ENCODE results near the gene GSTM4. TPM values are rescaled to one million over a fixed set of nuclear protein-coding genes. Genes with fewer than 3 reads are reported as not detected.
"Not testable (repeated sequence)": the region's sequence is repeated elsewhere in the genome, so short reads cannot be mapped to it uniquely, and the experiment has no call there.

GSTM4 gene
- total RNA-seq, 3 donors from 2014 or later = 21.9 to 31.5 (median 28.2) TPM

DNA sequence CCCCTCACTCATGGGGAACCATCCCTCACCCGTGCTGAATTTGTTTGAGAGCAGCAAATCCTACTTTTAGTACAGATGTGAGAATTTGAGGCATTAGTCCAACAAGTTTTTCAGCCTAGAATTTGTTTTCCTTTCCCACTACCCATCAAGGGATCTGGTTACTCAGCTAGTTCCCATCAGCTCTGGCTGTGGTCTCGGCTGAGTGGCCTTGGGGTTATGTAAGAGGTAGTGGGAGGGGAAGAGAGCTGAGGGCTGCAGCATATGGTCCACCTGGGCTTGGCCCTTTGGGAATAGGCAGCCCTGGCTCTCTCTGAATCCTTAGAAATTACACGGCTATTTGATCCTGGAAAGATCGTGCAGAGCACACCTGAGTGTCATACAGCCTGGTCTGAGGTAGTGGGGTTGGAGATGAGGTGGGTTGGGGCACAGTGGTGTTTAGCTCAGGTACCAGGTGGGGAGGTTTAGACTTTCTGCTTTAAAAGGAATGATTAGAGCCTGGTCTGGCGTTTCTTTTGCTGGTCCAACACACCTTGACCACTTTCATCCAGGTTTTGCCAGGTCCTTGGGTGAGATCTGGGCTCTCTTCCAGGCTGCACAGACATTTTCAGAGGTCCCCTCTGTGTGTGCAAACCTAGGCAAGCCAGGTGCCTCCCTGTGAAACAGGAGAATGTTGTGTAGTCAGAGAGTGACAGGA lies 4.2 kb downstream of the GSTM4 start:
- Histone ChIP-seq H3K36me3 (no peaks in the 10 kb centered on the region), H3K9me3 (no peaks in the 10 kb centered on the region), H3K4me3 (no peak overlapping the region), H3K27me3 (no peaks in the 10 kb centered on the region), H3K27ac (no peak overlapping the region), H3K4me1 (no peaks in the 10 kb centered on the region)
- DNase-seq (ENCODE audit: low spot score in 2 of 2) = no peak
- TF ChIP-seq POLR2AphosphoS5 (IDR thresholded peaks at IDR 0.05) = no peak
- TF ChIP-seq, protein P1, sequence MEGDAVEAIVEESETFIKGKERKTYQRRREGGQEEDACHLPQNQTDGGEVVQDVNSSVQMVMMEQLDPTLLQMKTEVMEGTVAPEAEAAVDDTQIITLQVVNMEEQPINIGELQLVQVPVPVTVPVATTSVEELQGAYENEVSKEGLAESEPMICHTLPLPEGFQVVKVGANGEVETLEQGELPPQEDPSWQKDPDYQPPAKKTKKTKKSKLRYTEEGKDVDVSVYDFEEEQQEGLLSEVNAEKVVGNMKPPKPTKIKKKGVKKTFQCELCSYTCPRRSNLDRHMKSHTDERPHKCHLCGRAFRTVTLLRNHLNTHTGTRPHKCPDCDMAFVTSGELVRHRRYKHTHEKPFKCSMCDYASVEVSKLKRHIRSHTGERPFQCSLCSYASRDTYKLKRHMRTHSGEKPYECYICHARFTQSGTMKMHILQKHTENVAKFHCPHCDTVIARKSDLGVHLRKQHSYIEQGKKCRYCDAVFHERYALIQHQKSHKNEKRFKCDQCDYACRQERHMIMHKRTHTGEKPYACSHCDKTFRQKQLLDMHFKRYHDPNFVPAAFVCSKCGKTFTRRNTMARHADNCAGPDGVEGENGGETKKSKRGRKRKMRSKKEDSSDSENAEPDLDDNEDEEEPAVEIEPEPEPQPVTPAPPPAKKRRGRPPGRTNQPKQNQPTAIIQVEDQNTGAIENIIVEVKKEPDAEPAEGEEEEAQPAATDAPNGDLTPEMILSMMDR (IDR thresholded peaks at IDR 0.05) = no peak
- no peak for TF ChIP-seq POLR2A (IDR thresholded peaks at IDR 0.05)
- intact Hi-C loops (cut with DNase I; ENCODE audit: low total_unique reads) = no loop called here

DNA sequence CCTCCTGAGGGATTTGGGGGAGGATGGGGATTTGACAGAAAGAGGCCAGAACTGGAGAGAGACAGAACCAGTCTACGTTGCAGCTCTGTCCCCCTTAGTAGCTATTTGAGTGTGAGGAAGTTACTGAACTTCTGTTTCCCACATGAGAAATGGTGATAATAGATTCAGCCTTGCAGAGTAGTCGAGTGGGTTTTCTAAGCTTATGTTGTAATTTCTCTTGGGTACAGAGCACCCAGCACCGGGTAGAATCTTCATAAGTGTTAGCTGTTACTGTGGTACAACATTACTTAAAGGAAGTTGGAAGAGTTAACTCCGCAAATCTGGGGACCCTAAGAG lies 4.8 kb downstream of the GSTM4 start:
- H3K4me3 ChIP-seq; H3K9me3 ChIP-seq; H3K27me3 ChIP-seq; H3K4me1 ChIP-seq; intact Hi-C loops (cut with DNase I; ENCODE audit: low total_unique reads); H3K36me3 ChIP-seq; DNase-seq (ENCODE audit: low spot score in 2 of 2); H3K27ac ChIP-seq: not testable (repeated sequence)

DNA sequence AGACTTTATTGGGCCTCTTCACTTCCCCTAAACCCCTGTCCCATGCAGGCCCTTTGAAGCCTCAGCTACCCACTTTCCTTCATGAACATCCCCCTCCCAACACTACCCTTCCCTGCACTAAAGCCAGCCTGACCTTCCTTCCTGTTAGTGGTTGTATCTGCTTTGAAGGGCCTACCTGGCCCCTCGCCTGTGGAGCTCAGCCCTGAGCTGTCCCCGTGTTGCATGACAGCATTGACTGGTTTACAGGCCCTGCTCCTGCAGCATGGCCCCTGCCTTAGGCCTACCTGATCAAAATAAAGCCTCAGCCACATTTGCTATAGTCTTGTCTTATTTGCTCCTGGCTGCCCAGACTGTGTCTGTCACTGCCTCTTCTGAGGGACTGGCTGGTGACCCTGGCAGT lies 5.5 kb downstream of the GSTM4 start:
- no peaks in the 10 kb centered on the region for H3K9me3 ChIP-seq
- no peak for DNase-seq (ENCODE audit: low spot score in 2 of 2)
- no peaks in the 10 kb centered on the region for H3K4me1 ChIP-seq
- no peak overlapping the region for H3K27ac ChIP-seq
- TF ChIP-seq POLR2A (IDR thresholded peaks at IDR 0.05) (no peak), POLR2AphosphoS5 (IDR thresholded peaks at IDR 0.05) (no peak)
- TF ChIP-seq, protein P1 (IDR thresholded peaks at IDR 0.05) = no peak
- H3K4me3 ChIP-seq = no peak overlapping the region
- no peaks in the 10 kb centered on the region for H3K36me3 ChIP-seq
- H3K27me3 ChIP-seq = no peaks in the 10 kb centered on the region
- intact Hi-C loops (cut with DNase I; ENCODE audit: low total_unique reads) = no loop called here

DNA sequence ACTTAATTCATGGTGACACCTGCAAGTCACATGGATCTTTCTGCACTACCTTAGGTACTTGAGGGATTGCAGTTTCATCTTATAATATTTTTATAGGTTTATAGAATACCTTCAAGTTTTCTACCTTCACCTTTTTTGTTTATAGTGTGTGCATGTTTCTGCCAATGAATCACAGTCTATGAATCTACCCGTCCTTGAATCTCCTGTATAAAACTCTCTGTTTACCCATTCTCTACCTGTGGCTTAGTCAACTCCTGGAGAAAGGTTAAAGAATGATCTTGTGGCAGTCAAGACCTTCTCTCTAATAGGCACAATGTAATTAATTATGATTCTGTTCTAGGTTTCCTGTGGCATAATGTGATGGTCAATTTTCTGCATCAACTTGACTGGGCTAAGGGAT lies 8.8 kb downstream of the GSTM4 start:
- TF ChIP-seq POLR2A (IDR thresholded peaks at IDR 0.05) (no peak), POLR2AphosphoS5 (IDR thresholded peaks at IDR 0.05) (no peak)
- TF ChIP-seq, protein P1 (IDR thresholded peaks at IDR 0.05) = no peak
- no peak overlapping the region for H3K4me3 ChIP-seq
- intact Hi-C loops (cut with DNase I; ENCODE audit: low total_unique reads) = no loop called here
- no peaks in the 10 kb centered on the region for H3K36me3 ChIP-seq
- DNase-seq (ENCODE audit: low spot score in 2 of 2) = no peak
- H3K4me1 ChIP-seq = no peaks in the 10 kb centered on the region
- H3K27me3 ChIP-seq = no peaks in the 10 kb centered on the region
- H3K9me3 ChIP-seq = no peaks in the 10 kb centered on the region
- no peak overlapping the region for H3K27ac ChIP-seq

DNA sequence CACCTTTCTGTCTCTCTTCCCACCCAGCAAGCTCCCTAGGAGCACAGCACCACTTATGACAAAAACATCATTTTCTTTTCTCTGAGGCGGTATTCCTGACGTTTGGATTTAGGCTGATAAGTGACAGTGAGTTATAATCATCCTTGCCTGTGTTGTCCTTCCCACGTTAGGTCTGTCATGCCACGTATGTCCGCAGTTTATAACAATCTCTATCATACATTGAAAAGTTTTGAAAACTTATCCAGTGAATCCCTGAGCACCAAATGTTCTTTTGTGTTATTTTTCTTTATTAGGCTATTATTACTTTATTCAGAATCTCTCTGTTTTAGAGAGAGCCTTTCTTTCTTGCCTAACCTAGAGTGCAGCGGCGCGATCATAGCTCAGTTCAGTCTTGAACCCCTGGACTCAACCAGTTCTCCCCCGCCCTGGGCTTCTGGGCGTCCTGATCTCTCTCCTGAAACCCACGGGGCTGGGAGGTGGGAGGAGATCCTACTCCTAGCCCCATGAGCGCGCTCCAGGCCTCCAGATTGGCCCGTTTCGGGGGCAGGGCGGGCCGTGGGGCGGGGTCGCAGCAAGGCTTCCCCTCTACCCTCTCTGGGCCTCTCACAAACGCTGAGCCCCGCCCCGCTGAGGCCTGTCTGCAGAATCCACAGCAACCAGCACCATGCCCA lies 11.7 kb downstream of the GSTM4 start, which contains the start of gene GSTM2:
TSS of gene GSTM2 (plus strand) at position 606 of the 671 bp plus-strand sequence. CDS start at position 665, 59 bp downstream.
- Histone ChIP-seq H3K4me3 (peak within 1 kb of the TSS; percentile 50 to 71 (median 63)), H3K36me3 (no peaks in the 10 kb centered on the region), H3K27ac (peak within 1 kb of the TSS; percentile 13 to 22), H3K9me3 (no peaks in the 10 kb centered on the region), H3K4me1 (no peaks in the 10 kb centered on the region), H3K27me3 (no peaks in the 10 kb centered on the region)
- no peak for TF ChIP-seq POLR2AphosphoS5 (IDR thresholded peaks at IDR 0.05)
- TF ChIP-seq, protein P1 (IDR thresholded peaks at IDR 0.05) = no peak
- TF ChIP-seq POLR2A (IDR thresholded peaks at IDR 0.05) = no peak
- intact Hi-C loops (cut with DNase I; ENCODE audit: low total_unique reads) = no loop called here
- DNase-seq (ENCODE audit: low spot score in 2 of 2) = peak; percentile 85 to 91
